Heart right ventricle (tissue), 16 donors: ENCODE results near the gene AKAP6. TPM values are rescaled to one million over a fixed set of nuclear protein-coding genes. Genes with fewer than 3 reads are reported as not detected.

Experiments
- ATAC-seq, 8 donors: fragments of 200-7000 bp; cut with Tn5 transposase; one replicate each; pipeline ENCODE4 v1.9.1; 2020; ENCODE audit warnings: mild to moderate bottlenecking in 8 of 8, moderate library complexity in 8 of 8, moderate number of reproducible peaks in 1 of 8
- DNase-seq, 2 donors: peaks; one replicate each; pipeline ENCODE4 v3.0.0-alpha.2; 2020
- H3K27ac ChIP-seq, 10 donors: fragments of 200-600 bp; sonication (generic) in 2 of 10; one replicate each; pipeline versions ENCODE4 v1.5.0 to v1.8.0; 2020 to 2022; ENCODE audit warnings: mild to moderate bottlenecking in 3 of 10
- H3K27me3 ChIP-seq, 7 donors: fragments of 200-600 bp; one replicate each; pipeline ENCODE4 v1.8.0; 2021 to 2022; ENCODE audit warnings: mild to moderate bottlenecking in 2 of 7
- H3K36me3 ChIP-seq, 9 donors: fragments of 200-600 bp; sonication (generic) in 1 of 9; one replicate each; pipeline versions ENCODE4 v1.5.0 to v1.8.0; 2020 to 2022; ENCODE audit warnings: mild to moderate bottlenecking in 2 of 9
- H3K4me1 ChIP-seq, 9 donors: fragments of 200-600 bp; sonication (generic) in 1 of 9; one replicate each; pipeline versions ENCODE4 v1.5.0 to v1.8.0; 2020 to 2022; ENCODE audit warnings: mild to moderate bottlenecking in 4 of 9
- H3K4me3 ChIP-seq, 10 donors: fragments of 200-600 bp; sonication (generic) in 2 of 10; one replicate each; pipeline versions ENCODE4 v1.5.0 to v1.8.0; 2020 to 2022; ENCODE audit warnings: mild to moderate bottlenecking in 7 of 10, moderate library complexity in 2 of 10
- H3K9me3 ChIP-seq, 11 donors: fragments of 200-600 bp in 10 of 11; sonication (generic) in 2 of 11; one replicate each; pipeline versions ENCODE4 v1.5.0 to v1.8.0; 2013 to 2022; ENCODE audit warnings: mild to moderate bottlenecking in 2 of 11, control low read depth in 1 of 11, moderate library complexity in 1 of 11
- WGBS, 2 donors: extraction: QIAGEN DNeasy Blood & Tissue Kit; methylation state at CpG; one replicate each; pipeline ENCODE4 v1.1.7; 2013; ENCODE audit warnings: inconsistent platforms in 1 of 2; 5-methylcytosine and 5-hydroxymethylcytosine counted together
- intact Hi-C, 10 donors: fragments of 100-400 bp; cut with DNase I; formaldehyde crosslinking; loops; one replicate each; pipeline versions ENCODE4 v1.11.1 to v1.14.2; 2022
- polyA plus RNA-seq, 2 donors: library from polyadenylated mRNA; stranded (reverse); fragments of 200-250 nt; gene quantifications; one replicate each; pipeline ENCODE4 v1.2.3, GENCODE V29; 2013
- total RNA-seq, 10 donors: library from RNA; stranded (reverse); fragmentation: NEBNext Ultra II Directional in 3 of 10; extraction: Animal tissue kit (Norgen Biotek cat#: 25700) in 3 of 10; gene quantifications; one replicate each; pipeline versions ENCODE4 v1.2.1 to v1.2.4, GENCODE V29; 2021 to 2023
- TF ChIP-seq, protein P1 (sequence below), 9 donors: fragments of 200-600 bp; sonication (generic) in 2 of 9; IDR thresholded peaks; one replicate each; pipeline versions ENCODE4 v1.5.0 to v1.8.0; 2021 to 2022; ENCODE audit warnings: antibody characterized with exemption in 9 of 9, mild to moderate bottlenecking in 5 of 9, moderate library complexity in 1 of 9
- donor health status: Arrhythmogenic right ventricular cardiomyopathy.
- donor health status: ischemic (EF 13 %, LVEDD 7.1; RV severe dilation, severe dysfunction).
- donor health status: healthy with polysubstance abuse.
- donor health status: DM: no; HTN: yes; CAD: no.
- donor health status: DM: no; HTN: no; CAD: no.
- donor health status: ischemic (EF 25% LVEDD 6.9; RV normal size, moderate dysfunction).
- donor health status: ischemic (EF 25% LVEDD 5.7; RV mildly dilated, moderate dysfunction).
- donor health status: healthy.
- donor health status: DM: yes; HTN: yes; CAD: no.
- donor health status: Ischemic cardiomyopathy.
- donor health status: ischemic (EF 35%, LVEDD 5.7; RV mildly dilated, moderate dysfunction).
- donor health status: nonischemic (EF 11% LVEDD 7.7; RV severe dilation, severe dysfunction).
- donor health status: DM: yes; HTN: yes; CAD: no.
- donor health status: PGD.
- donor health status: ischemic (EF 29% LVEDD 5.4; RV normal size, mild dysfunction).
- donor health status: nonischemic (EF 23%, LVEDD 6.1; RV moderate dilation, normal function).

AKAP6 gene
- total and polyA plus RNA-seq, 12 donors, result 13.5 to 332 (median 229) TPM

DNA sequence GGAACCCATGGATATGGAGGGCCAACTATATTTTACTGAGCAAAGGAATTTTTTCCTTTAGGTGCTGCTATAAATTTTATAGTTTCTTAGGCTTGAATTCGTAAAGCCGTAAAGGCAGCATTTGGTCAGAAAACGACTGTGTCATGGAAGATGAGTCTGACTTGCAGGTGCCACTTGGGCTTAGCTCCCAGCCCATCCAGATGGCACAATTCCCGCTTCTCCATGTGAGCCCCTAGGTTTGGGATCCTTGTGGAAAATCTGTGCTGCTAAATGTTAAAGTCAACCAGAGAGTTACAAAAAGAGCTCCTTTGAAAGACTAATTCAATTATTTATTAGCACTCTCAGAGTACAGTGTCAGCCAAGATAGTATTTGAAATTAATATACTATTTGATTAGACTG lies 489.5 kb downstream of the AKAP6 start:
- intact Hi-C loops, result no loop called here
- Histone ChIP-seq H3K27ac (peak overlapping the region in 1 of 10 donors; percentile 83), H3K4me3 (no peak overlapping the region), H3K36me3 (peaks cover 0 to 7% (median 0%) of the 10 kb centered on the region in 9 donors), H3K27me3 (no peaks in the 10 kb centered on the region), H3K9me3 (no peaks in the 10 kb centered on the region), H3K4me1 (peaks cover 0 to 71% (median 26%) of the 10 kb centered on the region in 9 donors)
- ATAC-seq (no peak), DNase-seq (no peak)
- 87 to 91% methylated on average over 4 of the region's 4 CpGs for WGBS, 2 donors
- TF ChIP-seq, protein P1, sequence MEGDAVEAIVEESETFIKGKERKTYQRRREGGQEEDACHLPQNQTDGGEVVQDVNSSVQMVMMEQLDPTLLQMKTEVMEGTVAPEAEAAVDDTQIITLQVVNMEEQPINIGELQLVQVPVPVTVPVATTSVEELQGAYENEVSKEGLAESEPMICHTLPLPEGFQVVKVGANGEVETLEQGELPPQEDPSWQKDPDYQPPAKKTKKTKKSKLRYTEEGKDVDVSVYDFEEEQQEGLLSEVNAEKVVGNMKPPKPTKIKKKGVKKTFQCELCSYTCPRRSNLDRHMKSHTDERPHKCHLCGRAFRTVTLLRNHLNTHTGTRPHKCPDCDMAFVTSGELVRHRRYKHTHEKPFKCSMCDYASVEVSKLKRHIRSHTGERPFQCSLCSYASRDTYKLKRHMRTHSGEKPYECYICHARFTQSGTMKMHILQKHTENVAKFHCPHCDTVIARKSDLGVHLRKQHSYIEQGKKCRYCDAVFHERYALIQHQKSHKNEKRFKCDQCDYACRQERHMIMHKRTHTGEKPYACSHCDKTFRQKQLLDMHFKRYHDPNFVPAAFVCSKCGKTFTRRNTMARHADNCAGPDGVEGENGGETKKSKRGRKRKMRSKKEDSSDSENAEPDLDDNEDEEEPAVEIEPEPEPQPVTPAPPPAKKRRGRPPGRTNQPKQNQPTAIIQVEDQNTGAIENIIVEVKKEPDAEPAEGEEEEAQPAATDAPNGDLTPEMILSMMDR (IDR thresholded peaks at IDR 0.05), result no peak

DNA sequence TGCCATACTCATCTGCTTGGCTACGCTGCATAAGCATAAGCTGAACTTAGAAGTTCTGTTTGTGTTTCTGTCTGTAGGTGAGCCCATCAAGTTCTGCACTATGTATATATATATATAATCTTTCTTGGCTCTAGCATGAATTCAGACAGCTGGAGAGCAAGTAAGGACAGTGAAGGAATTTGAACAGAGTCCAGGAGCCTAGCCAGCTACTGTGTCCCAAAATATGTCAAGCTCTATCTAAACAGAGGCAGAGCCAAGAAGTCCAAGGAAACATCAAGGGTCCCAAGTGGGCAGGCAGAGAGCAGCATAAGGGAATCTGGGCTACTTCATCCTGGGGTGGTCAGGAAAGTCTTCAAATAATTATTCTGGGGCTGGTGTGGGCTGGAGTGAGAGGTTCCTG lies 491.1 kb downstream of the AKAP6 start:
- TF ChIP-seq, protein P1 (IDR thresholded peaks at IDR 0.05), result no peak
- Histone ChIP-seq H3K27me3 (no peaks in the 10 kb centered on the region), H3K36me3 (peaks cover 0 to 7% (median 0%) of the 10 kb centered on the region in 9 donors), H3K4me1 (peaks cover 0 to 71% (median 25%) of the 10 kb centered on the region in 9 donors), H3K9me3 (no peaks in the 10 kb centered on the region), H3K4me3 (no peak overlapping the region), H3K27ac (peak overlapping the region in 9 of 10 donors; percentile 26 to 90 (median 76))
- DNase-seq (peak in 1 of 2 donors; percentile 29), ATAC-seq (peak; percentile 68 to 83 (median 80))
- WGBS, 2 donors, result 51 to 59% methylated on average over 1 of the region's 1 CpG
- intact Hi-C loops, result loop anchor here in 5 of 10 donors (5.0 to 10.0 kb wide), 5 partner anchors 103 to 245 kb away; partner anchors contain the start of gene NPAS3 (in 1 of the 5)

DNA sequence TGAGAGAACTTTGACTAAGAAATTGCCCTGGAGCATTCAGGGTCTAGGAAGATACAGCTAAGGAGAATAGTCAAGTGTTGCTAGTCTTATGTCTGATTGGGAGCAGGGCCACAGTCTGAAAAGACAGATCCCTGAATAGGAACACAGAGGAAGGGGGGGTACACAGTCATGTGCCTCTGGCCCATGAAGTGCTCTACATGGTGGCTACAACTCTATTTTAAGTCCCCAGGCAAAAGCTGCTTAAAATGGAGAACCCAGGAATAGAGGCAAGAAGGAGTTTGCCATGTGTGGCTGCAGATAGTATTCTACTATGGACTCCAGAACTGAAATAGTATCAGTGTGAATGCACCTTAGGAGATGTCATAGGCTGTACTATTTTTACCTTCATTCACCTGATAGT lies 491.6 kb downstream of the AKAP6 start:
- peak overlapping the region in 9 of 10 donors; percentile 26 to 90 (median 76) for H3K27ac ChIP-seq
- no peak overlapping the region for H3K4me3 ChIP-seq
- H3K9me3 ChIP-seq, result no peaks in the 10 kb centered on the region
- intact Hi-C loops, result loop anchor here in 5 of 10 donors (5.0 to 10.0 kb wide), 5 partner anchors 103 to 246 kb away; partner anchors contain the start of gene NPAS3 (in 1 of the 5)
- peak; percentile 85 to 95 (median 94) for ATAC-seq
- H3K27me3 ChIP-seq, result no peaks in the 10 kb centered on the region
- DNase-seq, result peak in 1 of 2 donors; percentile 55
- TF ChIP-seq, protein P1 (IDR thresholded peaks at IDR 0.05), result no peak
- peaks cover 0 to 71% (median 24%) of the 10 kb centered on the region in 9 donors for H3K4me1 ChIP-seq
- H3K36me3 ChIP-seq, result peaks cover 0 to 7% (median 0%) of the 10 kb centered on the region in 9 donors

DNA sequence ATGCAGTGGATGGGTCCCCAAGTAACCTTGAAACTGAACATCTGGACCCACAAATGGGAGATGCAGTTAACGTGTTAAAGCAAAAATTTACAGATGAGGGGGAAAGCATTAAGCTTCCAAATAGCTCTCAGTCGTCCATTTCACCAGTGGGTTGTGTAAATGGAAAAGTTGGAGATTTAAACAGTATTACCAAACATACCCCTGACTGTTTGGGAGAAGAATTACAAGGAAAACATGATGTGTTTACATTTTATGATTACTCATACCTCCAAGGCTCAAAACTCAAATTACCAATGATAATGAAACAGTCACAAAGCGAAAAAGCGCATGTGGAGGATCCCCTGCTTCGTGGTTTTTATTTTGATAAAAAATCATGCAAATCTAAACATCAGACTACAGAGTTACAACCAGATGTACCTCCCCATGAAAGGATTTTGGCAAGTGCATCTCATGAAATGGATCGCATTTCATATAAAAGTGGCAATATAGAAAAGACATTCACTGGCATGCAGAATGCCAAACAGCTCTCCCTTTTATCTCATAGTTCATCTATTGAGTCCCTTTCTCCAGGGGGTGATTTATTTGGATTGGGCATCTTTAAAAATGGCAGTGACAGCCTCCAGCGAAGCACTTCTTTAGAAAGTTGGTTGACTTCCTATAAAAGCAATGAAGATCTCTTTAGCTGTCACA lies 493.0 kb downstream of the AKAP6 start:
- H3K27ac ChIP-seq, result peak overlapping the region in 6 of 10 donors; percentile 1 to 90 (median 80)
- H3K4me3 ChIP-seq, result no peak overlapping the region
- H3K36me3 ChIP-seq, result peaks cover 0 to 7% (median 0%) of the 10 kb centered on the region in 9 donors
- intact Hi-C loops, result loop anchor here in 5 of 10 donors (5.0 to 10.0 kb wide), 5 partner anchors 105 to 247 kb away; partner anchors contain the start of gene NPAS3 (in 1 of the 5)
- TF ChIP-seq, protein P1 (IDR thresholded peaks at IDR 0.05), result no peak
- no peak for ATAC-seq
- WGBS, 2 donors, result 95 to 96% methylated on average over 7 of the region's 7 CpGs
- DNase-seq, result no peak
- H3K27me3 ChIP-seq, result no peaks in the 10 kb centered on the region
- no peaks in the 10 kb centered on the region for H3K9me3 ChIP-seq
- H3K4me1 ChIP-seq, result peaks cover 0 to 85% (median 38%) of the 10 kb centered on the region in 9 donors
